HEK293 (cell line): ENCODE measurements around the gene GNB1.

Source experiments
- CTCF ChIA-PET: fragments of 350-600 bp; formaldehyde crosslinking; extraction: SDS; loops from one replicate; lab custom pipeline; 2021; ENCODE audit warnings: antibody characterized with exemption; lab: Yijun Ruan, JAX
- POLR2A ChIA-PET: fragments of 300-600 bp; formaldehyde crosslinking; extraction: SDS; loops from one replicate; lab custom pipeline; 2020; ENCODE audit warnings: antibody characterized with exemption, inconsistent platforms; lab: Yijun Ruan, JAX
- H3K27ac ChIP-seq: fragments of 200-500 bp; sonication (Bioruptor generic); 2 replicates; pipeline ENCODE4 v1.5.1; 2014; ENCODE audit warnings: low read depth, low read length, control low read depth, inconsistent platforms; ENCODE audit errors: extremely low read depth
- H3K36me3 ChIP-seq, 2 experiments: fragments of 200-500 bp in 1 of 2; sonication (Bioruptor generic) in 1 of 2; 1 replicate in 1 of 2; 2 replicates in 1 of 2; pipeline ENCODE4 v1.5.1; 2014 to 2017; ENCODE audit warnings: inconsistent platforms in 2 of 2, low read length in 2 of 2; ENCODE audit not compliant: control insufficient read depth in 2 of 2, insufficient read depth in 1 of 2
- H3K4me1 ChIP-seq: fragments of 200-500 bp; sonication (Bioruptor generic); 2 replicates; pipeline ENCODE4 v1.5.1; 2014; ENCODE audit warnings: mild to moderate bottlenecking, low read length, inconsistent platforms; ENCODE audit not compliant: control insufficient read depth, insufficient read depth
- H3K4me3 ChIP-seq: 2 replicates; pipeline ENCODE4 v1.5.1; 2011; ENCODE audit warnings: low read depth, mild to moderate bottlenecking, control low read depth, low read length, moderate library complexity
- H3K9me3 ChIP-seq: fragments of 200-500 bp; sonication (Bioruptor generic); 2 replicates; pipeline ENCODE4 v1.5.1; 2014; ENCODE audit warnings: low read depth, low read length, inconsistent platforms; ENCODE audit not compliant: control insufficient read depth, insufficient read depth
- AEBP2 ChIP-seq: fragments of 450-650 bp; formaldehyde crosslinking; IDR thresholded peaks from 2 replicates; pipeline ENCODE4 v1.5.1; 2016; ENCODE audit warnings: missing biosample characterization, missing genetic modification characterization, borderline replicate concordance
- GLI4 ChIP-seq: fragments of 450-650 bp; formaldehyde crosslinking; IDR thresholded peaks from 2 replicates; pipeline ENCODE4 v1.5.1; 2016; ENCODE audit warnings: missing biosample characterization, missing genetic modification characterization
- KLF9 ChIP-seq: fragments of 450-650 bp; formaldehyde crosslinking; IDR thresholded peaks from 2 replicates; pipeline ENCODE4 v1.5.1; 2016; ENCODE audit warnings: missing biosample characterization, missing genetic modification characterization, low read depth
- PRDM2 ChIP-seq: fragments of 450-650 bp; formaldehyde crosslinking; IDR thresholded peaks from 2 replicates; pipeline ENCODE4 v1.5.1; 2016; ENCODE audit warnings: missing biosample characterization, missing genetic modification characterization, borderline replicate concordance
- REPIN1 ChIP-seq: fragments of 450-650 bp; formaldehyde crosslinking; IDR thresholded peaks from 2 replicates; pipeline ENCODE4 v1.5.1; 2017; ENCODE audit warnings: missing biosample characterization, missing genetic modification characterization, low read depth
- SP3 ChIP-seq: fragments of 450-650 bp; formaldehyde crosslinking; IDR thresholded peaks from 2 replicates; pipeline ENCODE4 v1.5.1; 2016; ENCODE audit warnings: missing biosample characterization, missing genetic modification characterization
- TRIM28 ChIP-seq: IDR thresholded peaks from 2 replicates; pipeline ENCODE4 v1.6.1; 2011; ENCODE audit warnings: low read length, control low read depth, borderline replicate concordance
- ZBTB26 ChIP-seq: fragments of 450-650 bp; formaldehyde crosslinking; optimal IDR thresholded peaks from 2 replicates; pipeline ENCODE3; 2016; ENCODE audit warnings: missing biosample characterization, mild to moderate bottlenecking, missing genetic modification characterization
- ZNF112 ChIP-seq: fragments of 450-650 bp; formaldehyde crosslinking; IDR thresholded peaks from 2 replicates; pipeline ENCODE4 v1.5.0; 2017; ENCODE audit warnings: missing biosample characterization, missing genetic modification characterization
- ZNF140 ChIP-seq: fragments of 450-650 bp; formaldehyde crosslinking; IDR thresholded peaks from 2 replicates; pipeline ENCODE4 v1.5.1; 2016; ENCODE audit warnings: missing biosample characterization, missing genetic modification characterization
- ZNF214 ChIP-seq: fragments of 450-650 bp; formaldehyde crosslinking; IDR thresholded peaks from 2 replicates; pipeline ENCODE4 v1.5.1; 2017; ENCODE audit warnings: missing biosample characterization, mild to moderate bottlenecking, missing genetic modification characterization, borderline replicate concordance
- ZNF223 ChIP-seq: fragments of 450-650 bp; formaldehyde crosslinking; IDR thresholded peaks from 2 replicates; pipeline ENCODE4 v1.5.1; 2016; ENCODE audit warnings: missing biosample characterization, missing genetic modification characterization
- ZNF239 ChIP-seq: fragments of 450-650 bp; formaldehyde crosslinking; IDR thresholded peaks from 2 replicates; pipeline ENCODE4 v1.5.1; 2016; ENCODE audit warnings: missing biosample characterization, missing genetic modification characterization
- ZNF24 ChIP-seq: fragments of 450-650 bp; formaldehyde crosslinking; IDR thresholded peaks from 2 replicates; pipeline ENCODE4 v1.5.1; 2016; ENCODE audit warnings: missing biosample characterization, missing genetic modification characterization
- ZNF266 ChIP-seq: fragments of 450-650 bp; formaldehyde crosslinking; IDR thresholded peaks from 2 replicates; pipeline ENCODE4 v1.5.1; 2016; ENCODE audit warnings: missing biosample characterization, missing genetic modification characterization, low read depth
- ZNF335 ChIP-seq: fragments of 450-650 bp; formaldehyde crosslinking; conservative IDR thresholded peaks from 2 replicates; pipeline ENCODE4 v1.5.1; 2016; ENCODE audit warnings: missing biosample characterization, missing genetic modification characterization
- ZNF510 ChIP-seq: fragments of 450-650 bp; formaldehyde crosslinking; IDR thresholded peaks from 2 replicates; pipeline ENCODE4 v1.5.1; 2018; ENCODE audit warnings: mild to moderate bottlenecking, missing genetic modification characterization, missing biosample characterization; ENCODE audit not compliant: insufficient replicate concordance
- ZNF596 ChIP-seq: fragments of 450-650 bp; IDR thresholded peaks from 2 replicates; pipeline ENCODE4 v1.5.0; 2018; ENCODE audit warnings: missing biosample characterization, mild to moderate bottlenecking, missing genetic modification characterization, moderate library complexity
- ZNF639 ChIP-seq: fragments of 450-650 bp; formaldehyde crosslinking; IDR thresholded peaks from 2 replicates; pipeline ENCODE4 v1.5.1; 2016; ENCODE audit warnings: missing biosample characterization, missing genetic modification characterization
- ZNF670 ChIP-seq: fragments of 450-650 bp; formaldehyde crosslinking; IDR thresholded peaks from 2 replicates; pipeline ENCODE4 v1.5.1; 2016; ENCODE audit warnings: missing biosample characterization, missing genetic modification characterization, low read depth
- ZNF701 ChIP-seq: fragments of 450-650 bp; formaldehyde crosslinking; IDR thresholded peaks from 2 replicates; pipeline ENCODE4 v1.5.1; 2016; ENCODE audit warnings: missing biosample characterization, missing genetic modification characterization
- ZNF707 ChIP-seq: fragments of 450-650 bp; formaldehyde crosslinking; IDR thresholded peaks from 2 replicates; pipeline ENCODE4 v1.5.1; 2016; ENCODE audit warnings: missing biosample characterization, missing genetic modification characterization
- ZNF791 ChIP-seq: fragments of 450-650 bp; formaldehyde crosslinking; IDR thresholded peaks from 2 replicates; pipeline ENCODE4 v1.5.1; 2016; ENCODE audit warnings: missing biosample characterization, missing genetic modification characterization
- ZXDB ChIP-seq: fragments of 450-650 bp; formaldehyde crosslinking; IDR thresholded peaks from 2 replicates; pipeline ENCODE4 v1.5.1; 2016; ENCODE audit warnings: missing biosample characterization, missing genetic modification characterization

GNB1 gene

GRCh38 chr1:1867164-1867563 lies 23.7 kb downstream of the GNB1 start:
- no peaks in the 10 kb centered on the region for H3K4me1 ChIP-seq
- no peak overlapping the region for H3K27ac ChIP-seq
- POLR2A ChIA-PET = no interaction called here
- H3K9me3 ChIP-seq = no peaks in the 10 kb centered on the region
- CTCF ChIA-PET = no interaction called here
- TF ChIP-seq ZNF223 (tag by site-specific recombination) (no peak), ZNF596 (tag by site-specific recombination) (no peak), ZNF510 (no peak), KLF9 (tag by site-specific recombination) (no peak), ZNF335 (tag by site-specific recombination) (no peak), GLI4 (tag by site-specific recombination) (no peak), REPIN1 (tag by site-specific recombination) (no peak), ZNF670 (tag by site-specific recombination) (no peak), ZNF266 (tag by site-specific recombination) (no peak), TRIM28 (no peak), ZNF239 (tag by site-specific recombination) (no peak), ZNF639 (tag by site-specific recombination) (no peak), AEBP2 (no peak)
- no peak overlapping the region for H3K4me3 ChIP-seq
- peaks cover 3 to 12% of the 10 kb centered on the region in 2 experiments; a peak in 2 of 3 replicates for H3K36me3 ChIP-seq

GRCh38 chr1:1862905-1863547 lies 27.9 kb downstream of the GNB1 start:
- CTCF ChIA-PET = interaction anchor here (0.9 kb wide), 1 partner anchor 45 kb away, joined by 3 read pairs; no protein-coding TSS in a partner anchor
- TF ChIP-seq ZXDB (tag by site-specific recombination) = no peak
- TF ChIP-seq ZBTB26 = no peak
- no peak for TF ChIP-seq ZNF140 (tag by site-specific recombination)
- TF ChIP-seq ZNF701 (tag by site-specific recombination) = no peak
- no peak for TF ChIP-seq ZNF214 (tag by site-specific recombination)
- no peak for TF ChIP-seq ZNF639 (tag by site-specific recombination)
- no peak for TF ChIP-seq ZNF707 (tag by site-specific recombination)
- no peak for TF ChIP-seq ZNF112 (tag by site-specific recombination)
- no peak for TF ChIP-seq PRDM2 (tag by site-specific recombination)
- TF ChIP-seq ZNF24 (tag by site-specific recombination) = no peak
- no peak for TF ChIP-seq ZNF791 (tag by site-specific recombination)
- no peak for TF ChIP-seq SP3

More at GRCh38 chr1:1862905-1863547, 27.9 kb downstream of the GNB1 start:
- H3K4me3 ChIP-seq = no peak overlapping the region
- H3K36me3 ChIP-seq = peaks cover 0 to 9% of the 10 kb centered on the region in 2 experiments; a peak in 2 of 3 replicates
- H3K27ac ChIP-seq = no peak overlapping the region
- H3K9me3 ChIP-seq = no peaks in the 10 kb centered on the region
- POLR2A ChIA-PET = interaction anchor here (1.1 kb wide), 1 partner anchor 26 kb away, joined by 3 read pairs; no protein-coding TSS in a partner anchor
- H3K4me1 ChIP-seq = peaks cover 10% of the 10 kb centered on the region
